Choroid plexus epithelial cell (primary cell): ENCODE data around the gene KRTAP10-3.
"Not testable (repeated sequence)": the region's sequence is repeated elsewhere in the genome, so short reads cannot be mapped to it uniquely, and the experiment has no call there.

Experiments
- DNase-seq: peaks from one replicate; pipeline ENCODE4 v3.0.0-alpha.2; 2010; ENCODE audit warnings: low read depth
- H3K4me3 ChIP-seq: 2 replicates; pipeline ENCODE4 v1.5.1; 2011; ENCODE audit warnings: low read depth, mild to moderate bottlenecking, control low read depth, low read length, moderate library complexity
- CTCF ChIP-seq: conservative IDR thresholded peaks from 2 replicates; pipeline ENCODE4 v1.5.1; 2011; ENCODE audit warnings: low read depth, mild to moderate bottlenecking, control low read depth, inconsistent platforms, low read length, moderate library complexity

The KRTAP10-3 gene

GRCh38 chr21:44566403-44566802, 7.8 kb upstream of the KRTAP10-3 start:
- DNase-seq, result no peak
- TF ChIP-seq CTCF, result no peak
- H3K4me3 ChIP-seq, result no peak overlapping the region

- H3K4me3 ChIP-seq, result no peak overlapping the region
- DNase-seq, result no peak
- TF ChIP-seq CTCF, result no peak
These were observed 6.4 kb upstream of the KRTAP10-3 start for GRCh38 chr21:44564886-44565598.

GRCh38 chr21:44564099-44564498, 5.5 kb upstream of the KRTAP10-3 start:
- DNase-seq, result no peak
- no peak for TF ChIP-seq CTCF
- H3K4me3 ChIP-seq, result no peak overlapping the region

DNA sequence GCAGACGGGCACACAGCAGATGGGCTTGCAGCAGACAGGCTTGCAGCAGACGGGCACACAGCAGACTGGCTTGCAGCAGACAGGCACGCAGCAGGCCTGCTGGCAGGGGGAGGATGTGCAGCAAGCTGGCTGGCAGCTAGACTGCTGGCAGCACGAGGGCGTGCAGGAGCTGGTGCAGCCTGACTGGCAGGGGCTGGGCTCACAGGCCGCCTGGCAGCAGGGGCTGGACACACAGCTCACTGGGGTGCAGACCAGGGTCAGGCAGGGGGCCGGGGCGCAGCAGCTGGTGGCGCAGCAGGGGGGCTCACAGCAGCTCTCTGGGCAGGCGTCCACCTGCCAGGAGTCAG, 293 bp downstream of the KRTAP10-3 start:
- not testable (repeated sequence) for DNase-seq, H3K4me3 ChIP-seq

GRCh38 chr21:44557491-44558328, 885 bp downstream of the KRTAP10-3 start:
- no peak for DNase-seq
- TF ChIP-seq CTCF, result no peak
- no peak overlapping the region for H3K4me3 ChIP-seq

DNA sequence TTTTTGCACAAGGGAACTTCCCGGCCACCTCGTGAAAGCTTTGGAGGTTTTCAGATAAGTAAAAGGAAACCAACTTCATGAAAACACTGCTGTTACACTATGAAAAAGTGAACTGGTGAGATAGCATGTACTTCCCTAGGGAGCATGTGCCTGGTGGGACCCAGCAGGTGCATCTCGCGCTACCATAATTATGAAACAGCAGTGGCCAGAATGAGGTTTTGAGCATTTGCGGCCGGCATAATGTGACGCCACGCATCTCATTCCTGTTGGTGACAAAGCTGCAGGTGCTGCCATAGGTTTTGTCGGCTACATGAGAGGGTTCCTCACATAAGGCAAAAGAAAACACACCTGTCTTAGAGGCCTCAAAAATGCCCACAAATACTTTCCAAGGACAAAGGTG, 1.7 kb downstream of the KRTAP10-3 start:
- H3K4me3 ChIP-seq, result no peak overlapping the region
- no peak for TF ChIP-seq CTCF
- DNase-seq, result no peak

DNA sequence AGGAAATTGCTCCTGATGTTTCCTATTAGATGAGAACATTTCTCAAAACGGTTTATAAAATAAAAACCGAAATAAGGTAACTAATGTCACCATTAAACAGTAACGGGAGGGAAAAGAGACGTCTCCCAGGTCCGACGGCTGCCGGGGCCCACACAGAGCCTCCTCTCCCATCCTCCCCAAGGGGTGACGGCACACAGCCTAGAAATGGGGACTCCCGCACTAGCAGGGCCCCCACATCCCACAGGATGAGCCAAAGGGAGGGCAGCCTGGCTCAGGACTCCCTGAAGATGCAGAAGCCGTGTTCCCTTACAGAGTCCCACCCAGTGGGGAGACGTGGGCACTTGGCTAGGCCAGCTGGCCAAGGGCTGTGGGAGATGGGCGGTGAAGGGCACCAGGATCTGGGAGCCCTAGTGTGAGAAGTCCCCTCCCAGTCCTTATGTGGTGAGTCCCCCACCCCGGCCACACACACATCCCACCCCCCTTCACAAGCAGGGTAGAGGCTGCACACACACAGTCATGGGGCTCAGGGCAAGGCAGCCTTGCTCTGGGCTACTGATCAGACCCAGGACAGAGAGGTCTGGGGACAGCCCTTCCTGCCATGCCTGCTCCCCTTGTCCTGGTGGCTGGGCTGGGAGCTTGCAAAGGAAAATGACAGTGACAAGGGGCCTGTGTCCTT, 3.3 kb downstream of the KRTAP10-3 start:
- no peak overlapping the region for H3K4me3 ChIP-seq
- no peak for DNase-seq
- no peak for TF ChIP-seq CTCF
